ENCODE measurements around the gene AGMAT.

AGMAT gene

DNA sequence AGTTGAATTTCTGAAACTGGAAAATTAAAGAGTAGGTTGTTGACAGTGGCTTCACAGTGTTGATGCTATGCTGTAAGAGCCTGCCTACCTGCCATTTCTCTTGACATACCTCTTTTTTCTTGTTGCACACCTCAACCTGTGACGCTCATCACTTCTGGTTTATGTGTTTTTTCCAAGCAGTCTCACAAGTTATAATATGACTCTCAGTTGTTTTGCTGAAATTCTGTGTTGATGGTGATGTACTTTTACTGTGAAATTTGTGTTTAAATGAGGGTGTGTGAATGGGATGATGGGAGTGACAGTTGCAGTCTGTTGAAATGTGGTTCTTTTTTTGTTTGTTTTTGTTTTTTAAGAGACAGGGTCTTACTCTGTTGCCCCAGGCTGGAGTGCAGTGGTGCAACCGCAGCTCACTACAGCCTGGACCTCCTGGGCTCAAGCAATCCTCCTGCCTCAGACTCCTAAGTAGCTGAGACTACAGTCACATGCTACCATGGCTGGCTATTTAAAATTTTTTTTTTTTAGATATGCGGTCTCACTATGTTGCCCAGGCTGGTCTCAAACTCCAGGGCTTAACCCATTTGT, 39.4 kb upstream of the AGMAT start:
- Histone ChIP-seq H3K4me2 (ENCODE audit: low read depth, low read length) (no peak overlapping the region), H4K20me1 (ENCODE audit: insufficient read depth, low read length) (peaks cover 25% of the 10 kb centered on the region), H3K9me2 (replicated peaks; ENCODE audit: insufficient read depth, low read length) (no peaks in the 10 kb centered on the region), H3K9ac (ENCODE audit: low read length) (no peak overlapping the region), H3F3A (ENCODE audit: insufficient read depth, low read length) (no peaks in the 10 kb centered on the region), H3K4me3 (ENCODE audit: low read length) (no peak overlapping the region), H3K27me3 (replicated peaks; ENCODE audit: insufficient read depth, low read length) (no peaks in the 10 kb centered on the region), H3K79me2 (ENCODE audit: low read length) (peaks cover 100% of the 10 kb centered on the region), H2AFZ (ENCODE audit: low read length) (no peak overlapping the region), H3K4me1 (ENCODE audit: low read length) (peaks cover 21% of the 10 kb centered on the region), H3K36me3 (replicated peaks; ENCODE audit: insufficient read depth, low read length) (peaks cover 7% of the 10 kb centered on the region; the same call in 1 of the 2 replicates), H3K27ac (ENCODE audit: low read length) (no peak overlapping the region), H3K9me3 (replicated peaks; ENCODE audit: insufficient read depth, low read length) (no peaks in the 10 kb centered on the region)
- TF ChIP-seq EZH2phosphoT487 (IDR thresholded peaks at IDR 0.05; ENCODE audit: low read length) (no peak), CTCF (IDR thresholded peaks at IDR 0.05; ENCODE audit: low read length) (no peak), EZH2 (optimal IDR thresholded peaks at IDR 0.05; ENCODE audit: low read depth, low read length) (no peak)
- no peak for DNase-seq

- Histone ChIP-seq H3K27ac (ENCODE audit: low read length) (no peak overlapping the region), H3K4me3 (ENCODE audit: low read length) (no peak overlapping the region), H3F3A (ENCODE audit: insufficient read depth, low read length) (peaks cover 5% of the 10 kb centered on the region), H3K79me2 (ENCODE audit: low read length) (peaks cover 100% of the 10 kb centered on the region), H3K9me2 (replicated peaks; ENCODE audit: insufficient read depth, low read length) (no peaks in the 10 kb centered on the region), H3K27me3 (replicated peaks; ENCODE audit: insufficient read depth, low read length) (no peaks in the 10 kb centered on the region), H3K4me2 (ENCODE audit: low read depth, low read length) (no peak overlapping the region), H3K36me3 (replicated peaks; ENCODE audit: insufficient read depth, low read length) (peaks cover 7% of the 10 kb centered on the region; the same call in 1 of the 2 replicates), H3K9ac (ENCODE audit: low read length) (no peak overlapping the region), H3K9me3 (replicated peaks; ENCODE audit: insufficient read depth, low read length) (no peaks in the 10 kb centered on the region), H3K4me1 (ENCODE audit: low read length) (peaks cover 21% of the 10 kb centered on the region), H4K20me1 (ENCODE audit: insufficient read depth, low read length) (peaks cover 25% of the 10 kb centered on the region), H2AFZ (ENCODE audit: low read length) (no peak overlapping the region)
- no peak for DNase-seq
- TF ChIP-seq EZH2phosphoT487 (IDR thresholded peaks at IDR 0.05; ENCODE audit: low read length) (no peak), CTCF (IDR thresholded peaks at IDR 0.05; ENCODE audit: low read length) (no peak), EZH2 (optimal IDR thresholded peaks at IDR 0.05; ENCODE audit: low read depth, low read length) (no peak)
Observed at GRCh38 chr1:15623435-15623834, 38.6 kb upstream of the AGMAT start.

- H3K4me2 ChIP-seq (ENCODE audit: low read depth, low read length), result no peak overlapping the region
- H3F3A ChIP-seq (ENCODE audit: insufficient read depth, low read length), result peaks cover 11% of the 10 kb centered on the region
- peaks cover 100% of the 10 kb centered on the region for H3K79me2 ChIP-seq (ENCODE audit: low read length)
- H3K27ac ChIP-seq (ENCODE audit: low read length), result no peak overlapping the region
- H3K36me3 ChIP-seq (replicated peaks; ENCODE audit: insufficient read depth, low read length), result peaks cover 7% of the 10 kb centered on the region; the same call in 1 of the 2 replicates
- H3K4me3 ChIP-seq (ENCODE audit: low read length), result no peak overlapping the region
- H3K4me1 ChIP-seq (ENCODE audit: low read length), result peaks cover 21% of the 10 kb centered on the region
- no peak overlapping the region for H2AFZ ChIP-seq (ENCODE audit: low read length)
- no peak overlapping the region for H3K9ac ChIP-seq (ENCODE audit: low read length)
- TF ChIP-seq EZH2 (optimal IDR thresholded peaks at IDR 0.05; ENCODE audit: low read depth, low read length) (no peak), CTCF (IDR thresholded peaks at IDR 0.05; ENCODE audit: low read length) (no peak), EZH2phosphoT487 (IDR thresholded peaks at IDR 0.05; ENCODE audit: low read length) (no peak)
- no peaks in the 10 kb centered on the region for H3K27me3 ChIP-seq (replicated peaks; ENCODE audit: insufficient read depth, low read length)
- DNase-seq, result no peak
- H3K9me2 ChIP-seq (replicated peaks; ENCODE audit: insufficient read depth, low read length), result no peaks in the 10 kb centered on the region
- H4K20me1 ChIP-seq (ENCODE audit: insufficient read depth, low read length), result peaks cover 25% of the 10 kb centered on the region
- H3K9me3 ChIP-seq (replicated peaks; ENCODE audit: insufficient read depth, low read length), result no peaks in the 10 kb centered on the region
Observed at GRCh38 chr1:15622712-15623373, 38.0 kb upstream of the AGMAT start.

Data from MM.1S (cell line).